Prostate gland (tissue), 2 donors: ENCODE measurements around the gene EIPR1.

Experiments used
- CTCF ChIP-seq, 4 experiments: fragments of 200-600 bp in 2 of 4; fragments of 450-650 bp in 2 of 4; sonication (generic) in 2 of 4; IDR thresholded peaks; 1 replicate in 3 of 4; 2 replicates in 1 of 4; pipeline ENCODE4 v1.5.1; 2016 to 2019; ENCODE audit warnings: antibody characterized with exemption in 4 of 4, mild to moderate bottlenecking in 2 of 4, moderate library complexity in 2 of 4
- POLR2AphosphoS5 ChIP-seq: sonication (generic); formaldehyde crosslinking; IDR thresholded peaks from one replicate; pipeline ENCODE4 v1.6.1; 2017; ENCODE audit warnings: antibody characterized with exemption

DNA sequence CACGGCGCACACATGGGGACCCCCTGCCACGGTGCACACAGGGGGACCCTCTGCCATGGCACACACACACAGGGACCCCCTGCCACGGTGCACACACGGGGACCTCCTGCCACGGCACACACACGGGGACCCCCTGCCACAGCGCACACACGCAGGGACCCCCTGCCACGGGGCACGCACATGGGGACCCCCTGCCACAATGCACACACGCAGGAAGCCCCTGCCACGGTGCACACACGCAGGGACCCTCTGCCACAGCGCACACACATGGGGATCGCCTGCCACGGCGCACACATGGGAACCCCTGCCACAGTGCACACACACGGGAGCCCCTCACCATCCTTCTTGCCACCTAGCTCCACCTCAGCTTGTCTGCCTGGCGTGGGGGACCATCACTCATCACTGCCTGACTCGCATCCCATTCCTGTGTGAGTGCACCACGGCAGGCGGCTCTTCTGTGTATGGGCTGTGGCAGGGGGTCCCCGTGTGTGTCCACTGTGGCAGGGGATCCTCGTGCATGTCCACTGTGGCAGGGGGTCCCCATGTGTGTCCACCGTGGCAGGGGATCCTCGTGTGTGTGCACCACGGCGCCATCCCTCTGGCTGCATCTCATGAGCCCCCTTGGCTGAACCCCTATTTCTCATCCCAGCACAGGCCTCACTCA, 206.7 kb downstream of the EIPR1 start:
- TF ChIP-seq CTCF (IDR thresholded peaks at IDR 0.05) (no peak), POLR2AphosphoS5 (no peak)
